Measurements from ENCODE around the gene ATRX.
"Not testable (repeated sequence)": the region's sequence is repeated elsewhere in the genome, so short reads cannot be mapped to it uniquely, and the experiment has no call there.

Gene ATRX

DNA sequence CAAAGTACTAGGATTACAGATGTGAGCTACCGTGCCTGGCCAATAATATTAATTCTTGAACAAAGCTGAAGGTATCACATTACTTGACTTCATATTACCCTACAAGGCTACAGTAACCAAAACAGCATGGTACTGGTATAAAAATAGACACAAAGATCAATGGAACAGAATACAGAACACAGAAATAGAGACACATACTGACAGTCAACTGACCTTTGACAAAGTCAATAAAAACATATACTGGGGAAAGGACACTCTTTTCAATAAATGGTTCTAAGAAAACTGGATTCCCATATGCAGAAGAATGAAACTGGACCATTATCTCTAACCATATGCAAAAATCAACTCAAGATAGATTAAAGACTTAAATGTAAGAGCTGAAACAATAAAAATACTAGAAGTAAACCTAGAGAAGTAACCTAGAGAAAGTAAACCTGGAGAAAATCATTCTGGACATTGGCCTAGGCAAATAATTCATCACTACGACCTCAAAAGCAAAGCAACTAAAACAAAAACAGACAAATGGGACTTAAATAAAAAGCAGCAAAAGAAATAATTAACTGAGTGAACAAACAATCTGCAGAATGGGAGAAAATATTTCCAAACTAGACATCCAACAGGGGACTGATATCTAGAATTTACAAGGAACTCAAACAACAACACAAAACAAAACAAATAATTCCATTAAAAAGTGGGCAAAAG lies 182.2 kb downstream of the ATRX start:
- DNase-seq = no peak

GRCh38 chrX:77597511-77597910 lies 188.5 kb downstream of the ATRX start:
- no peak for DNase-seq

DNA sequence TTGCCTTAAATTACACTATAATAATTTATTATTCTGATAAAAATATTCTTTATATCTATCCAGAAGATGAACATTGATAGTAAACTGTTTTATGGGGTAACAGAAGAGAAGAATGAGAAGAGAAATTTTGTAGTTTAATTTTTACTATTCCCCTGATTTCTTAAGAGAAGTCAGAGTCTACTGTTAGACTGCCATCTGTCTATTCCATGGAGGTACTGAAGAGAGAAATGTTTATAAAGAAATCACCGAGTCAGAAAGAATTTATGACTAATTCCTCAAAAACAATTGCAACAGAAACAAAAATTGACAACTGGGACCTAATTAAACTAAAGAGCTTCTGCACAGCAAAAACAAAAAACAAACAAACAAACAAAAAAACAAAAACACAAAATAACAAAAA lies 188.9 kb downstream of the ATRX start:
- DNase-seq = no peak

DNA sequence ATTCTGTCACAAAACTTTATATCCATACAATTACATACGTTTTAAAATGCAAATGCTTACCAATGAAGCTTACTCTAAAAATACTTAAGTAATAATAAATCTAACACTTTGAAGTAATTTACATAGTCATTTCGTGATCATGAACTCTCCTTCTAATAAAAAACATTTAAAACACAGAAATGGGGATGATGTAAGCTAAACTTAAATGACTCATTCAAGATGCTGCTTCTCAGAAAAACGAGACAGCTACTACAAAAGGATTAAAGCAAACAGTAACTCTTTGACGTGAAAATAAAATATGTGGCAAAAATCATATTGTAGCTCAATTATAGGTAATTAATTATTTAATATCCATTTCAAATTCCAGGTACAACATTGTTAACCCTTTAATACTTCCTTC lies 190.2 kb downstream of the ATRX start:
- no peak for DNase-seq

DNA sequence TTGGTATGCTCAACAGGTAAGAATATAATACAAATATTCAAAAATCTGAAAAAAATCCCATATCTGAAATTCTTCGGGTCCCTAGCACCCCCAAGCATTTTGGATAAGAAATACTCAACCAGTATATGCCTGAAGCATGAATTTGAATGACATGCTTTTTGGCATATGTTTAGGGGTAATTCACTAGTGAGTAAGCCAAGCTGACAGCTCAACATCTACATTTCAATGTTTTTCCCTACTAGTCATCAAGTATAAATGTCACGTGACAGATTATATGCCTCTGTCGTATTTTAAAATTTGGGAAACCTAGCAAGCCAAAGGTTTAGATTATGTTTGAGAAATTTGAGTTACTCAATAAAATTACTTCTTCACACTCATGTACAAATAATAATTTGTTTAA lies 213.7 kb downstream of the ATRX start:
- DNase-seq = no peak

DNA sequence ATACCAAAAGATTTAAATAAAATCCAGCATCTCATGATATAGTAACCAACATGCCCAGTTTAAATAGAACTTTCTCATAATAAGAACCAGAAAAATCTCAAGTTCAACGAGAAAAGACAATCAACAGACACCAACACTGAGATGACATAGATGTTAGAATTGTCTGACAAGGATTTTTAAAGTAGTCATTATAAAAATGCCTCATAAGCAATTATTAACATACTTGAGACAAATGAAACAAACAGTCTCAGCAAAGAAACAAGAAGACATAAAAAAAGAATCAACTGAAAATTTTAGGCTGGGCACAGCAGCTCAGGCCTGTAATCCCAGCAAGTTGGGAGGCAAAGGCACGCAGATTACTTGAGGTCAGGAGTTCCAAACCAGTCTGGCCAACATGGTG lies 220.7 kb downstream of the ATRX start:
- DNase-seq = no peak

- DNase-seq = no peak
Observed at GRCh38 chrX:77564823-77565222, 221.2 kb downstream of the ATRX start.

DNA sequence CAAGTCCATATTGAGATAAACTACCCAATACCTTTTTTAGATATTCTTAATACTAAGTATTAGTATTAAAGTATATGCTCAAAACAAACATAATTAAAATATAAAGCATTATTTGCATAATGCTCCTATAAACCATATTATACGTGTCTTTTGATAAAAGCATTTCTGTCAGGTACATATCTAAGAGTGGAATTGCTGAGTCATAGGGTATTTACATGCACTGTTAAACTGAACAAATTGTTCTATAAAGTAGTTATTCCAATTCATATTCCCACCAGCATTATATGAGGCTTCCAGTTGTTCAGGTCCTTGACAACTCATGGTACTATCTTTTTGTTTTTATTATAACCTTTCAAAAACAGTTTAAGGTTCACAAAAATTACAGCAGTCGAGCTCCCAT lies 224.6 kb downstream of the ATRX start:
- no peak for DNase-seq

DNA sequence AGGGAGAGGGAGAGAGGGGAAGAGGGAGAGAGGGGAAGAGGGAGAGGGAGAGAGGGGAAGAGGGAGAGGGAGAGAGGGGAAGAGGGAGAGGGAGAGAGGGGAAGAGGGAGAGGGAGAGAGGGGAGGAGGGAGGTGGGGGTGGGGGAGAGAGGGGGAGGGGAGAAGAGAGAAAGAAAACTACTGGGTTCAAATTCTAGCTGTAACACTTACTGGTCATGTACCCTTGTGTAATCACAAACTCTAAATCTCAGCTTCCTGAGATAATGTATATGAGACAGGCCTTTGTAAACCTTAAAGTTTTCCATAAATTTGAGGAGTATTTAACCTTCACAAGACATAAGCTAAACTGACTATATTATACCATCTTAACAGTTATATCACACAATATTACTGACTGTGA lies 229.7 kb downstream of the ATRX start:
- DNase-seq = no peak

DNA sequence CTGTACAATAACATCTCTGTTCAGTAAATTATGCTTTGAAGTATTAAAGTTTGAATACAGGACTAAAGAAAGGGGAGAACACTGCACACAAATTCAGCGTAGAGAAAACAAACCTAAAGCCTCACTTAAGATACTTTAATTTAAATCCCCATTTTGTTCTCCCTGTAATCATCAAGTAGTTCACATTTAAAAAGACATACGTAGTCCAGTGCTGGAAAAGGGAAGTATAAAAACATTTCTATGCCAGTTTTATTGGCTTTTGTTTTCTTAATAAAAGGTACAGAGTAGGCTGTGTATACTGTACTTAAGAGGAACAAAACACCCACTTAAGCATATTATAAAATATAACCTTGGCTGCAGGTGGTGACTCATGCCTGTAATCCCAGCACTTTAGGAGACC lies 237.3 kb downstream of the ATRX start:
- DNase-seq = no peak

DNA sequence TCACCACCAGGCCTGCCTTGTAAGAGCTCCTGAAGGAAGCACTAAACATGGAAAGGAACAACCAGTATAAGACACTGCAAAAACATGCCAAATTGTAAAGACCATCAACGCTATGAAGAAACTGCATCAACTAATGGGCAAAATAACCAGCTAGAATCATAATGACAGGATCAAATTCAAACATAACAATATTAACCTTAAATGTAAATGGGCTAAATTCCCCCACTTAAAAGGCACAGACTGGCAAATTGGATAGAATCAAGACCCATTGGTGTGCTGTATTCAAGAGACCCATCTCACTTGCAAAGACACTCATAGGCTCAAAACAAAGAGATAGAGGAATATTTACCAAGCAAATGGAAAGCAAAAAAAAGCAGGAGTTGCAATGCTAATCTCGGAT lies 246.2 kb downstream of the ATRX start:
- not testable (repeated sequence) for DNase-seq

DNA sequence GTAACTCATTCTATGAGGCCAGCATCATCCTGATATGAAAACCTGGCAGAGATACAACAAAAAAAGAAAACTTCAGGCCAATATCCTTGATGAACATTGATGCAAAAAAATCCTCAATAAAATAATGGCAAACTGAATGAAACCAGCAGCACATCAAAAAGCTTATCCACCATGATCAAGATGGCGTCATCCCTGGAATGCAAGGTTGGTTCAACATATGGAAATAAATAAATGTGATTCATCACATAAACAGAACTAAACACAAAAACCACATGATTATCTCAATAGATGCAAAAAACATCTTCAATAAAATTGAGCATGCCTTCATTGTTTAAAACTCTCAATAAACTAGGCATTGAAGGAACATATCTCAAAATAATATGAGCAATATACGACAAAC lies 254.8 kb downstream of the ATRX start:
- DNase-seq = not testable (repeated sequence)

- no peak for DNase-seq
Observed at GRCh38 chrX:77528034-77528433, 258.0 kb downstream of the ATRX start.

- no peak for DNase-seq
Observed at GRCh38 chrX:77527233-77528001, 258.6 kb downstream of the ATRX start.

- no peak for DNase-seq
Observed at GRCh38 chrX:77519765-77520164, 266.3 kb downstream of the ATRX start.

DNA sequence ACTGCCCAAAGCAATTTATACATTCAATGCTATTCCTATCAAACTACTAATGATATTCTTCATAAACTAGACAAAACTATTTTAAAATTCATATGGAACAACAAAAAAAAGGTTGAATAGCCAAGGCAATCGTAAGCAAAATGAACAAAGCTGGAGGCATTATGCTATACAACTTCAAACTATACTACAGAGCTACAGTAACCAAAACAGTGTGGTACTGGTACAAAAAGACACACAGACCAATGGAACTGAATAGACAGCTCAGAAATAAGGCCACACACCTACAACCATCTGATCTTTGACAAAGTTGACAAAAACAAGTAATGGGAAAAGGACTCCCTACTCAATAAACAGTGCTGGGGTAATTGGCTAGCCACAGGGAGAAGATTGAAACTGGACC lies 271.8 kb downstream of the ATRX start:
- no peak for DNase-seq

DNA sequence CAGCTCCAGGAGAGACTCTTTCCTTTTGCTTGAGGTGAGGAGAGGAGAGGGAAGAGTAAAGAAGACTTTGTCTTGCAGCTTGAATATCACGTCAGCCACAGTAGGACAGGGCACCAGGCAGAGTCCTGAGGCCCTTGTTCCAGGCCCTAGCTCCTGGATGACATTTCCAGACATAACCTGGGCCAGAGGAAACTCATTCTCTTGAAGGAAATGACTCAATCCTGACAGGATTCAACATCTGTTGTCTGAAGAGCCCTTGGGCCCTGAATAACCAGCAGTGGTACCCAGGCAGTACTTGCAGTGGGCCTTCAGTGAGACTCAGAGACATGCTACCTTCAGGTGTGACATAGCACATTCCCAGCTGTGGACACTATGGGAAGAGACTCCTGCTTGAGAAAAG lies 276.0 kb downstream of the ATRX start:
- DNase-seq = no peak

GRCh38 chrX:77505227-77505626 lies 280.8 kb downstream of the ATRX start:
- DNase-seq = no peak

GRCh38 chrX:77502951-77503525 lies 283.0 kb downstream of the ATRX start:
- no peak for DNase-seq

GRCh38 chrX:77500164-77500563 lies 285.9 kb downstream of the ATRX start:
- DNase-seq = not testable (repeated sequence)

DNA sequence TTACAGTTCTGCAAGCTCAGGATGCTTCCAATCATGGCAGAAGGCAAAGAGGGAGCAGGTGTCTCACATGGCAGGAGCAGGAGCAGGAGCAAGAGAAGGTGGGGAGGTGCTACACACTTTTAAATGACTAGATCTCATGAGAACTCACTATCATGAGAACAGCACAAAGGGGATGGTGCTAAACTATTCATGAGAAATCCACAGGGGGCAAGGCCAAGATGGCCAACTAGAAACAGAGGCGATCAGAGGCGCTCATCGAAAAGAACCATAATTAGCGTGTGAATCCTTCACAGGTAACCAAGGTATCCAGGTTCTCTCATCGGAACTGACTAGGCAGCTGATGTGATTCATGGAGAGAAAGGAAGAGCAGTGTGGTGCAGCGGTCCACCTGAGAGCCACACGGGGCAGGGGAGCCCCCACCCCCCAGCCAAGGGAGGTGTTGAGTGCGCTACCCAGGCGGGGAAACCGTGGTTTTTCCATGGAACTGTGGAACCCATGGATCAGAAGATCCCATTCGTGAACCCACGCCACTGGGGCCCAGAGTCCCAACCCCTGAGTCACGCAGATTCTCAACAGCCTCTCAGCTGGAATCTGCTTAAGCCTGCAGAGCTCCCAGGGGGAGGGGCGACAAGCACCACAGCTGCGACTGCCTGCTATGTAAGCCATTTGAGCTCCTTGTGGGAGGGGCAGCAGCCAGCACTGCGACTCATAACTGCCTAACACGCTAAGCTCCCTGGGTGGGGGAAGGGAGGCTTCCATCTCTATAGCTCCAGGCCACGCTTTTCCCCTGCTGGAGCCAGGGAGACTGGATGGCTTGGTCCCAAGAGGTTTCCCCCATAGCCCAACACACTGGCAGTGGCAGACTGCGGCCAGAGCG lies 292.1 kb downstream of the ATRX start:
- no peak for DNase-seq

- no peak for DNase-seq
Observed at GRCh38 chrX:77484045-77484444, 302.0 kb downstream of the ATRX start.

DNA sequence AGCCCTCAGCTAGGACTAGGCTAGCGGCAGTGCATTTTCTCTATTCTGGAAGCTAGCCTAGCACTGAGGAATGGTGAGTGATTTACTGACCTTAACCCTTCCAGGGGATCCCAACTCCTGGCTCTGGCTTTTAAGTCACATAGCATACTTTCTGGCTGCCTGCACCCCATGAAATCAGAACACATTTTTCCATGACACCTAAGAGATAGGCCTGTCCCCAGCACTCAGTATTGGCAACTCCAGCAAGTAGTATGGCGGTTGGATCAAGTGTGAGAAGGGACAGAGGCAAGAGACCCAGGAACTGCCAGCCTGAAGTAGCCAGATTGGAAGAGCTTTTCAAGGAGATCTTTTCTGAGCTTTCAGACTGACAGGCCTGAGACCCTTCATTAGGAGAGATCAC lies 330.6 kb downstream of the ATRX start:
- DNase-seq = no peak

Measured in CD4-positive, alpha-beta T cell treated with Interleukin-10 for 1 hour (primary cell).